HG03108 (cell line): ENCODE measurements around the gene STXBP5.

Experiments used
- ATAC-seq: cut with Tn5 transposase; IDR thresholded peaks from one replicate; pipeline ENCODE4 v1.9.1; 2021; ENCODE audit warnings: moderate library complexity; ENCODE audit not compliant: unreplicated experiment

The STXBP5 gene

GRCh38 chr6:147177286-147177685 is 26.9 kb upstream of the STXBP5 start:
- ATAC-seq, result no peak

- ATAC-seq, result no peak
These were observed 25.9 kb upstream of the STXBP5 start for GRCh38 chr6:147178355-147178754.

- ATAC-seq, result no peak
These were observed 24.4 kb upstream of the STXBP5 start for GRCh38 chr6:147179809-147180208.

- no peak for ATAC-seq
These were observed 23.3 kb upstream of the STXBP5 start for GRCh38 chr6:147180926-147181325.

- no peak for ATAC-seq
These were observed 19.8 kb upstream of the STXBP5 start for GRCh38 chr6:147184379-147184778.

- no peak for ATAC-seq
These were observed 19.0 kb upstream of the STXBP5 start for GRCh38 chr6:147185216-147185615.

- no peak for ATAC-seq
These were observed 13.7 kb upstream of the STXBP5 start for GRCh38 chr6:147190556-147190955.

- no peak for ATAC-seq
These were observed 11.8 kb upstream of the STXBP5 start for GRCh38 chr6:147192278-147192911.

- no peak for ATAC-seq
These were observed 9.4 kb upstream of the STXBP5 start for GRCh38 chr6:147194652-147195411.

- ATAC-seq, result no peak
These were observed 8.7 kb upstream of the STXBP5 start for GRCh38 chr6:147195510-147195909.

- ATAC-seq, result no peak
These were observed 8.2 kb upstream of the STXBP5 start for GRCh38 chr6:147195987-147196386.

GRCh38 chr6:147200711-147201110 is 3.5 kb upstream of the STXBP5 start:
- ATAC-seq, result no peak

- ATAC-seq, result no peak
These were observed 2.2 kb upstream of the STXBP5 start for GRCh38 chr6:147201885-147202515.

- ATAC-seq, result peak; percentile 79
These were observed 1.5 kb upstream of the STXBP5 start for GRCh38 chr6:147202516-147203310.

GRCh38 chr6:147203311-147204059 is 732 bp upstream of the STXBP5 start:
- ATAC-seq, result peak; percentile 42

GRCh38 chr6:147204843-147205311 is 660 bp downstream of the STXBP5 start:
- no peak for ATAC-seq

GRCh38 chr6:147205690-147206600 is 1.7 kb downstream of the STXBP5 start:
- ATAC-seq, result no peak

- no peak for ATAC-seq
These were observed 3.1 kb downstream of the STXBP5 start for GRCh38 chr6:147207351-147207750.
